ENCODE measurements around the gene RASSF7.
A peak's percentile ranks its signal among the peaks of the same experiment; 100 is the strongest.
"Not testable (repeated sequence)": the region's sequence is repeated elsewhere in the genome, so short reads cannot be mapped to it uniquely, and the experiment has no call there.

Gene RASSF7

DNA sequence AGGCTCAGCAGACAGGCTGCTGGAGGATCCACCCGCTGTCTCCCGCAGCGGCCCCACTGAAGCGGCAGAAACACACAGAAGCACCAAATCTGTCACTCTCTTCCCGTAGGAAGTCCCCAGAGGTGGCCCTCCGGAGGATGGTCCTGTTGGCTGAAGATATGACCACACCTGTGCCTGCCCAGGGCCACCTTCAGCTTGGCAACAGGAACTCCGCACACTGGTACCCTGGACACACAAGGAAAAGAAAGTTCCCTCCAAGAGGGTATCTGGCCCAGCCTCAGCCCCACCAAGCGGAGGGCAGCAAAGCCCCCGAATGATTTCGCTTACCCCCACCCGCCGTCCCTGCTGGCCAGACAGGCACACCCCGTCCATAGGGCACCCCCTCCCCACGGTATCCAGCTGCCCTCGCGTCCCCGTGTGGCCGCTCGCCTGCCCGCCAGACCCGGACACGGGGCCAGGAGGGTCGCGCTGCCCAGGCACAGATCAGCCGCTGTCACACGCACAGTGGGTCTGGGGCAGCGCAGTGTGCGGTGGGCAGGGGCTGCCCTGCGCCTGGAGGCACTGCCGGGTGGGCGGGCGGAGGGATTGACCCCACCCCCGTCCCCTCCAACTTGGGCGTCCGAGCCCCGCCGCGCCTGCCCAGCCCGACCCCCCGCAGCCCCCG is 7.0 kb downstream of the RASSF7 start:
- no peak for DNase-seq

DNA sequence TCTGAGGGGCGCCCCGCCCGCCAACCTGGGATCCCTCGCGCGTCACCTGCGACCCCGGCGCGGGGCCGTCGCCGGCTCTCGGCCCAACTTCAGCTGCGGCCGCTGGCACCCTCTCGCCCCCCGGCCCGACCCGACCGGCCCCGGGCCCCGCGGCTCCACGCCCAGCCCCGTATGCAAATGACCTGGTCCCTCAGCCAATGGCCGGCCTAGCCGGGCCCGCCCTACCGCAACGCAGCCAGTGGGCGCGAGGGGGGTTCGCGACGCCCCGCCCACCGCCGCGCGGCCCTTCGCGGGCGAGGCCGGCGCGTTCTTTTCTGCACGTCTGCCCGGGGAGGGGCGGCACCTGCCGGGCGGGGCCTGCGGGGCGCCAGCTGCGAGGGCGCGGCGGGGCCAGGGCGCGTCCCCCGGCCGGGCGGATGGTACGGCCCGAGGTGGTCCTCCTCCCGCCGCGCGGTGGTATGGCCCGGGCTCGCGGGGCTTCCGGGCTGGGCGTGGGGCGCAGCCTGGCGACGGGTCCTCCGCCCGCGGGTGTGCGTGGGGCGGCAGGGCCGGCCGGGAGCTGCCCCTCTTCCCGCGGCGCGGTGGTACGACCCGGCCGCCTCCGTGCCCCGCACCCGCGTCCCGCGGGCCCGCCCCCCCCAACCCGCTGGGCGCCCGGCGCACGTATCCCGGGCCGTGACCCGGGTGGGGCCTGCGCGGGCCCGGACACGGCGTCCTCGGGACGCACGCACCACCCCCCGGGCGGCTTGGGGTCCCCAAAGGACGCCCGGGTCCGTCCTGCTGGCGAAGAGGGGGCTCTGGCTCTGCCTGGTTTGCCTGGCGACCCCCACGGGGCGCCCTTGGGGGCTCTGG is 7.8 kb downstream of the RASSF7 start:
- DNase-seq, result peak; percentile 95

DNA sequence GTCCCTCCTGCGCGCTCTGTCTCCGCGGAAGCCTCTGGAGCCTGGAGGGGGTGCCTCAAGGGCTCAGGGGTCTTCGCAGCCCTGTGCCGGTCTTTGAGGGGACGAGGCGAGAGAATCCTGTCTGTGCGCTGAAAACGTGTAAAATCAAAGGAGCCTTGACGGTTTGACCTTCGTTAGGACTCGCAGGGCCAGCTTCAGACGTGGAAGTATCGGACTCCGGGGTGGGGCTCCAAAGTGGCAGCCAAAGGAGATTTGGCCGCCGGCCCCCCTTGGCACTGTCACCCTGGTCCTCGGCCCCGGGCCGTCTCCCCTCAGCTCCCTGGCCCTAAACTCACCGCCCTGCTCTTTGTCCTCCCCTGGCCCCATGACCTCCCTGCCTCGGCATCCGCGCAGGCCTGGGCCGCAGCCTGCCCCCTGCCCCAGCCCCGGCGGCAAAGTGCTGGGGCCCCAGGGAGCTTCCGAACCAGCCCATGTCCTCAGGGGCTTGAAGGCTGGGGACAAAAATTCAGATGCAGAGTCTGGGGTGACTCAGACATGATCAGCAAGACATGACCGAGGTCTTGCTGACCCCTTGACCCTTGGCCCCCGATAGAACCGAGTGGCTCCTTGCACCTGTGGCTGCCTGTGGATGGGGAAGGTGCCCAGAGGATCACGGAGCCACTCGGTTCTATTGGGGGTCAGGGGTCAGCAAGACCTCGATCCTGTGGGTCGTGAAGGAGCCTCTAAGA is 8.6 kb downstream of the RASSF7 start:
- DNase-seq, result no peak

DNA sequence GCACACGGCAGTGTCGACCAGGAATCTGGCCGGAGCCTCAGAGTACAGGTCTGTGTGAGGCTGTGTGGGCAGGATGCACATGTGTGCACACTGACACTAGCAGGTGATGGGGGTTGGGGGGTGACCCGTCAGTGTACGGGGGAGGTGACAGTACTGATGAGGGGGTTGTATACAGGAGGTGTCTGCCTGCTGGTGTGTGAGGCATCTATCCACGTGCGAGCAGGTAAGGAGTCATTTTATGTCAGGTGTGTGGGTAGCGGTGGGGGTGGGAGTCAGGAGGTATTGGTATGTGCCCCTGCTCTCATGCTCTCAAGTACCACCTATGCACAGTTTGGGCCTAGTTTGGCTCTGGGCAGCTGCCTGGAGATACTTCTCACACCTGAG is 11.0 kb downstream of the RASSF7 start:
- DNase-seq, result no peak

DNA sequence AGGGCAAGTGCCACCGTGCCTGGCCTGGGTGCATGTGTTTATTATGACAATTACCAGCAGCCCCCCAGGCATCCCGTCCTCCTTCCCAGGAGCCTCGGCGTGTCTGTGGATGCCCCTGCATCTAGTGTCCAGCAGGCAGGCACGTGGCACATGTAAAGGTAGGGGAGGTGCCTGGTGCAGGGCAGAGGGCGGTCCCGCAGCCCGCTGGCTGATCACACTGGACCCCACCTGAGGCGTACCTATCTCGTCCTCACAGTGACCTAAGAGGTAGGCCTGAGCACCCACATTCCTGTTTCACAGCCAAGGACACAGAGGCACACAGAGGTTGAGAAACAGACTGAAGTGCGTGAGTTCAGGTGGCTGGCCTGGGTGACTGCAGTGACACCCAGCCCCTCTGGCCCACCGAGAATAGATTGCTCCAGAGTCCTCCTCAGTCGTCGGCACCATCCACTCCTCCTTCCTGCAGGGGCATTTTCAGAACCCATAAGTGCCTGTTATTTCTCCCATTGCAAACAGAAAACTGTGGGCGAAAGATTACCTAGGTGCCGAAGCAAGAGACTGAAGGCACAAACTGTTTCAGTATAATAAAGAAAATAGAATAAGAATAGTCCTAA is 12.5 kb downstream of the RASSF7 start:
- DNase-seq, result no peak

DNA sequence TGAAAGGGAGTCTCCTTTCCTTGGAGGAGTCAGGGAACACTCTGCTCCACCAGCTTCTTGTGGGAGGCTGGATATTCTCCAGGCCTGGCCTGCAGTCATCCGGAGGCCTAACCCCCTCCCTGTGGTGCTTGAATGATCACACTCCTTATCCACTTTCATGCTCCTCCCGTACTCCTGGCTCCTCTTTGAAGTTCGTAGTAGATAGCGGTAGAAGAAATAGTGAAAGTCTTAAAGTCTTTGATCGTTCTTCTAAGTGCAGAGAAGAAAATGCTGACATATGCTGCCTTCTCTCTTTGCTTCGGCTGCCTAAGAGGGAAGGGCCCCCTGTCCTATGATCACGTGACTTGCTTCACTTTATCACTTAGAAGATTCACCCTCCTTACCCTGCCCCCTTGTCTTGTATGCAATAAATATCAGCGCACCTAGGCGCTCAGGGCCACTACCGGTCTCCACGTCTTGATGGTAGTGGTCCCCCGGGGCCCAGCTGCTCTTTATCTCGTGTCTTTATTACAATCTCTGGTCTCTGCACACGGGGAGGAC is 13.3 kb downstream of the RASSF7 start:
- not testable (repeated sequence) for DNase-seq

DNA sequence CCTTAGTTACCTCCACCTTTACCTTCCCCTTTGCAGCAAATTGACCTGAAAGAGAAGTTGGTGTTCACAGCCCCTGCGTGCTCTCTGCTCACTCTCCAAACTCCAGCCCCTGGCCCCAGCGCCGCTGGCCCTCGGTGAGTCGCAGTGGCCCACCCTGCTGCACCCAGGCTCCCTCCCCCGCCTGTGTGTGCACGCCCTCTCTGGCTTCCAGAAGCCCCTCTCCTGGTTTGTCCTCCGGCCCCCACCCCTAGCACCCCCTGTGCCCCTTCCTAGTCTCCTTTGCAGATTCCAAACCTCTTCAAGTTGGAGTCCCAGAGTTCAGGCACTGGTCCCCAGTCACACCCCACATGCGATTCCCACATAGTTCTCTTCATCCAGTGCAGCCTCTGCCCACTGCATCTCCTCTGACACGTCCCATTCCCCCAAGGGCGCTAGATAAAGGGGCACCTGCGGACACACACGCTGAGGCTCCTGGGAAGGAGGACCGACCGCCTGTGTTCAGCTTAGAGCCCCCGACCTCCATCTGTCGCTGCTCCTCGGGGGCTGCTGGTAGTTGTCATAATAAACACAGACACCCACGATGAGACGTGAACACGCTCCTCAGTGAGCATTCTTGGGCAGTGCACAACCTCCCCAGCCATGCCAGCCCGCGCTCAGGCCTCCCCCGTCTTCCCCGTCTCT is 14.0 kb downstream of the RASSF7 start:
- no peak for DNase-seq

DNA sequence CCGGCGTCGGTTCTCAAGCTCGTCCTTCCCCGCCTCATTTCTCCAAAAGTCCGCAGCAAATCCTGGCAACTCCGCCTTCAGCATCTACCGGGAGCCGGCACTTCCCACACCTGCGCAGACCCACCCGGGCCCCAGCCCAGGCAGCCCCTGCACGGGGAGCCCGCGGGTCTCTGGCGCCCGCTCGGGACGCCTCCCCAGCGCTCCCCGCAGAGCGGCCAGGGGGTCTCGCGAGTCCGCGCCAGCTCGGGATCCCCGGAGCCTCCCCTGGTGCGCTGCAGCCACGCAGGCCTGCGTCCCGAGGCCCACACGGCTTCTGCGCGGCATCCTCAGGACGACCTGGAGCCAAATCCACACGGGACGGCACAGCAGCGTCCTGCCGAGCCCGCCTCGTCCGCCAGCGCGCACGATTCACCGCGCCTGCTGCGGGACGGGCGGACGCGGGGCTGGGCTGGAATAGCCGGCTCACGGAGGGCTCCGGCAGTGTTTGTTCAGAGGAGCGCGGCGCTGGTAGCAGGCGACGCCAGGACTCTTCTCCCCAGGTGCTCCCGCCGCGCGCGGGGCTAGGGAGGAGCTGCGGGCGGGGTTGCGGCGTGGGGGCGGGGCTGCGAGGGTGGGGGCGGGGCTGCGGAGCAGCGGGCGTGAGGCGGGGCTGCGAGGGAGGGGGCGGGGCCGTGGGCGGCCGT is 14.7 kb downstream of the RASSF7 start:
- no peak for DNase-seq

DNA sequence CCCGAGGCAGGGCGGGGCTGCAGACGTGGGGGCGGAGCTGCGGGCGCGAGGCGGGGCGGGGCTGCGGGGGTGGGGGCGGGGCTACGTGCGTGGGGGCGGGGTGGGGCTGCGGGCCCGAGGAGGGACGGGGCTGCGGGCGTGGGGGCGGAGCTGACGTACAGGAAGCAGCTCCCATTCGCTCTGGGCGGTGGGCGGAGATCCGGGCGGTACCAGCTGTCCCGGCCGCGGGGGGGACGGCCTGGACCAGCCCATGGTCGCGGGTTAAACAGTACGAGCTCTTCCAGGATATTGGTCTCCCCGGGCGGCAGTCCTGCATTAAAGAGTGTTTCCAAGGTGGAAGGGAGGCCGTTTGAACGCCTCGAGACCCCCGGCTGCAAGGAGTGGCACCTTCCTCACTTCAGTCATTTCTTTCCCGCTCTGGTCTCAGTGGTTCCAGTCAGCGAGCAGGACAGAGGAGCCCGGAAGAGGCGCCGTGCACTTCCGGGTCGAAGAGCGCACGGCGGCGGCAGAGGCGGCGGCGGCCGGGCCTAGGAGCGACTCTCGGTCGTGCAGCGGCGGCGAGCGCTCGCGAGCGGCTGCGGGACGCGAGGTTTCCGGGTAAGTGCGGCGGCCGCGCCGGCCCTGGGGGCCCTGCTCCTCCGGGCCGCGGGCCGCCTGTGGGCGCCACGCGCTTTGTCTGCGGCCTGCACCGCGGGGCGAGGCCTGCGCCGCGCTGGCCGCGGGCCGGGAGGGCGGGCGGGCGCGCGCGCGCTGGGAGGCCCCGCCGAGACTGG is 15.4 kb downstream of the RASSF7 start, which contains the start of gene PHRF1:
PHRF1 (plus strand) TSS at position 475 of the 773 bp plus-strand sequence. CDS start 5,043 bp downstream, outside the sequence.
- peak; percentile 96 for DNase-seq

DNA sequence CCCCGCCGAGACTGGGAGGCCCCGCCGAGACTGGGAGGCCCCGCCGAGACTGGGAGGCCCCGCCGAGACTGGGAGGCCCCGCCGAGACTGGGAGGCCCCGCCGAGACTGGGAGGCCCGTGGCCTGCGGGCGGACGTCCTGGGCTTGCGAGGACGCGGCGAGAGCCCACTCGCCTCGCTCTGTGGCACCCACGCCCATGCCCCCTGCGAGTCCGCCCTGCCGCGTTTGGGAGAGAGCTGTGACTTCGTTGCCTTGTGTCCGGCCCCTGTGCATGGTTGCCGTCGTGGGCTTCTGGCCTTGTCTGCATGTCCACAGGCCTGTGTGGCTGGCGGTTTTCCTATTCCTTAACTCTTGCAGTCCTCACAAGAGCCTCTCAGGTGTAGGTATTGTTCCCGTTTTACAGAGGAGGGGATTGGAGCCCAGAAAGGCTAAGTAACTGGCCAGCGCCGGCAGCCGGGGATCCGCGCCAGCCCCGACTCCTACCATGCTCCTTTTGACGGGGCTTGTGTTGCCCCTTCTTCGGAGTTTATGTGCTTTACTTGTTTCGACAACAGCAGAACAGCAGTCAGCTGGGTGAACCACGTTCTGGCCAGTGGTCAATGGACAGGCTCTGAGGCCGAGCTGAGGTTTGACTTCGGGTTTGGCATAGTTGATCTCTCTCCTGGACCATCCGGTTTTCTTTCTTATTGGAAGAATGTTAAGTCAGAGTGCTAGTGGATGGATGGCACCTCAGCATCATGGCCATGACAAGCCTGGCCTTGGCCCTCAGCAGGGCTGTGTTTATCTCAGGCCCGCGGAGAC is 16.2 kb downstream of the RASSF7 start:
- DNase-seq, result no peak

DNA sequence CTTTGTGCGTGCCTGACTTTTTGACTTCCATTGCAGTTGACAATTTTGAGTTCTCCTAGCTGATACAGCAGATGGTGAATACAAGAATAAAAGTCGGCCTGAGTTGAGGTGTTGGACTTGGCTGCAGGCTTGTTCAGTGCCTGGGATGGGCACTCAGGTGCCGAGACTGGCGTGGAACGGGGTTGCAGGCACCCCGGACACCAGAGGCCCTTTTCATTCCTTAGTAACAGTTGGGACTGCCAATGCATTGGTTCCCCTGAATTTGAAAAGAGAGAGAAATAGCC is 16.8 kb downstream of the RASSF7 start:
- DNase-seq, result no peak

DNA sequence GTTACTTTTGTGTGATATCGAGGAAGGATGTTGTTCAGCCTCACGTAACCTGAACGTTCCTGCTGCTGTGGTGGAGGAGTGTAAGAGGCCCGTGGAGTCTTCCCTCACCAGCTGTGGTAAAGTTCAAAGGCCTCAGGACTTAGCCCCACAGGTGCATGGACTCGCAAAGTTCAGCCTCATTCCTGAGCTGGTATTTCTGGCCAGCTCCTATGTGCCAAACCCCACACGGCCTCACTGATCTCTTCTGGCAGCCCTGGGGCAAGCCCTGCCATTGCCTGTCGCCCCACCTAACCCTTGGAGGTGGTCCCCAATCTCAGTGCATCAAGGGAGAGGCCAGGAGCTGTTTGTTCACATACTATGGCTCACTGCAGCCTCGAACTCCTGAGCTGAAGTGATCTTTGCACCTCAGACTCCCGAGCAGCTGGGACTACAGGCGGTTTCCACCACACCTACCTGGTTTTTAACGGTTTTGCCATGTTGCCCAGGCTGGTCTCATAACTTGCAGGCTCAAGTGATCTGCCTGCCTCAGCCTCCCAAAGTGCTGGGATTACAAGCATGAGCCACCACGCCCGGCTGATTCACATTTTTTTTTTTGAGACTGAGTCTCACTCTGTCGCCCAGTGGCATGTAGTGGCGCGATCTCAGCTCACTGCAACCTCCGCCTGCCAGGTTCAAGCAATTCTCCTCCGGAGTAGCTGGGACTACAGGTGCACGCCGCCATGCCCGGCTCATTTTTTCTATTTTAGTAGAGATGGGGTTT is 17.7 kb downstream of the RASSF7 start:
- DNase-seq, result no peak

DNA sequence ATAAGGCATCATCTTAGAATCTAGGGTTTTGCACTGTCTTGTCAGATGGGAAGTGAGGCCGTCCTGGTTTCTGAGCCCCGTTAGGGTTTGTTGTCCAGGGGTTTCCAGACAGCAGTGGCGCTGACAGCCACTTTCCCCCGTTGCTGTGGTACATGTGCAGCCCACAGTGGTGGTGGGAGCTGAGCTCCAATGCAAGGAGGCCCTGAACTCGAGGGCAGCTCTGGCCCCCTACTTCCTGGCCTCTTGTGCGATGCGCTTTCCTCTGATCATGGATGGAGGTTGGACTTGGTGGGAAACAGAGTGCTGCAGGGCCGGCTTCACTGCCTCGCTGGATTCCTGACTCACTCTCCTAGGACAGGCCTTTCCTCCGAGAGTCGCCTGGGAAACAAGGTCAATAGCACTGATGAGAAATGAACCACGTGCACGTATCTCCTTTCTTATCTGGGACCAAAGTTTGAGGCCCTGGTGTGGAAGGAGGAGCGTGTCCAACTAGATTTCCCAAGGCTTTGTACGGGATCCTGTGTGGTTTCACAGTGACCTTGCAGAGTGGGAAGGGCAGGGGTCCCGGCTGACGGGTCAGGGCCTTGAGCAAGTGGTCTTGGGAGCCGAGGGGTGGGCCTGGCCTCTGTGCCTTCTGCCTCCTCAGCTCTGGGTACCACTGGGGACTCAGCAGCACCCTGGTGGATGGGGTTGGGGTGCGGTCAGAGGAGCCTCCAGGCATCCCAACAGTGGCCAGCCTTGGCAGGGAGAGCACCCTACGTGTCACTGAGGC is 19.2 kb downstream of the RASSF7 start:
- DNase-seq, result no peak

DNA sequence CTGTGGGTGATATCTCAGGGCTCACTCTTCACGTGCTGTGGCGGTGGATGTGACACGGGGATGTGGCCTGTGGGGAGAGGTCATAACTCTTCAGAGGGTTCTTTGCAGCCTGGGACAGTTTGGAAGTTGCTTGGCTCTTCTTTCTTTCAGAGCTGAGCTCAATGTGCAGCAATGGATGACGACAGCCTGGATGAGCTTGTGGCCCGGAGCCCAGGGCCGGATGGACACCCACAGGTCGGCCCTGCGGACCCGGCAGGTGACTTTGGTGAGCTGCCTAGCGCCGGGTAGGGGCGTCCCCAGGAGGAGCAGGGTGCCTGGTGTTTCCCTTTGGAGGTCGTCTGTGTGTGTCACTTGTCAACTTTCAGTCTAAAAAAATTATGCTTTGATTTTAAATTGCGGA is 20.6 kb downstream of the RASSF7 start:
- no peak for DNase-seq

DNA sequence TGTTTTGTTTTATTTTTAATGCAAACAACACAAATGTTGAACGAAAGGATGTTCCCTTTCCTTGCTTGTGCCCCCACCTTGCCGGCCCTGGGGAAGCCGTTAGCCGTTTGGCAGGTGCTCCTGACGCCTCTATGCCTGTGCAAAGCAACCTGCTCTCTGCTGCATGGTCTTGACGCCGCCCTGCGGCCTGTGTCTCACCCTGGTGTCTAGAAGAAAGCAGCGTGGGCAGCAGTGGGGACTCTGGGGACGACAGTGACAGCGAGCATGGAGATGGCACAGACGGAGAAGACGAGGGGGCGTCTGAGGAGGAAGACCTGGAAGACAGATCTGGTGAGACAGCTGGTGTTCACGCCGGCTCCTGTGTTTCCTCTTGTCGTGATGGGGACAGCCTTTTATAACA is 21.0 kb downstream of the RASSF7 start:
- DNase-seq, result no peak

DNA sequence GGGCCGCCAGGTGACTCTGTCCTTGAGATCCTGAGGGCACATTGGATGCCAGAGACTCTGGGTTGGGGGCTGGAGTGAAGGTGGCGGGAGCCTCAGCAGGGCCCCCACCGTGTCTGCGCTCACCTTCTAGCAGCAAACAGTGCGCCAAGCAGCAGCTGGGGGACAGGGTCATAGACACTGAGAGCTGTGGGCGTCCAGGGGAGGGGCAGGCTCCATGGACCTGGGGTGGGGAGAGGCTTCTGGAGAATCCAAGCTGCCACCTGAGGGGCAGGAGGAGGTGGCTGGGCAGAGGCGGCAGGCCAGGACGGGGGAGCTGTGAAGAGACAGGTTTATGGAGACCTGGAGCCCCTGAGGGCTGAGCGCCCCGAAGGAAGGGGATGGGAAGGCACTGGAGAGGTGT is 23.5 kb downstream of the RASSF7 start:
- no peak for DNase-seq

DNA sequence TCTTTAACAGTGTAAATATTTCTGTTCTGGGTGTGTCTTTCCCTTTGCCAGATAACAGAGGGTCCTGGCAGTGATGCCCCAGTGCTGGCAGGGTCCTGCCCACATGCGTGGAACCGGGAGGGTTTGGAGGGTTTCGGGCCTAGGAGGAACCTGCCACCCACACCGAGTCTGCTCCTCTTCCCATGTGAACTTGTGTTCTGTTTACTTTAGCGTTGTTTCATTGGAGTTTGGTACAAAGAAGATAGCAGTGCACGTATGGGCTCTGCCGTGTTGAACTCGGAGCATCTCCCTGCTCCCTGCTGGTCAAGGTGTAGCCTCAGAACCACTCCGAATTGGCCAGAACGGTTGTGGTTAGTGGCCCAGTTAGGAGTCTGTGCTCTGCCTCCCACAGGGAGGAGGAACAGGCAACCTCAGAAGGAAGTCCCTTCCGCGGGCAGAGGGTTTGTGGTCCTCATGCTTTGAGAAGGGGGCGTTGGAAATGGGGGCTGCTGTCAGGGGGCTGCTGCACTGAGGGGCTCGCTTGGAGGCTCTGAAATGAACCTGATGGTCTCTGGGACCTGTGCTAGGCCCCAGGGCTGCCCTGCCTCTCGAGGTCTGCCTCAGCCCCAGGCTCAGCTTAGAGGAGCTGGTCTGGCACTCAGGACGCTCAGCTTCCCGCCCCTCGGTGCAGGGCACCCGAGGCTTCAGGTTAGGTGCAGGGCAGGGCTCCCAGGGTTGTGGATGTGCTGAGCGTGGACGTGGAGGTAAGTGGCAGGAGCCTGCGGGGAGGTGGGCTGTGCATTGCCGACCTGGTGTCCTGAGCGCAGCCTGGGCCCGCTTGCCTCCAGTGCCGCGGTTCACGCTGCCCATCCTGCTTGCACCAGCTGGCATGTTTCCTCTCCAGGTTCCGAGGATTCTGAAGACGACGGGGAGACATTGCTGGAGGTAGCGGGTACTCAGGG is 25.9 kb downstream of the RASSF7 start:
- DNase-seq, result no peak

DNA sequence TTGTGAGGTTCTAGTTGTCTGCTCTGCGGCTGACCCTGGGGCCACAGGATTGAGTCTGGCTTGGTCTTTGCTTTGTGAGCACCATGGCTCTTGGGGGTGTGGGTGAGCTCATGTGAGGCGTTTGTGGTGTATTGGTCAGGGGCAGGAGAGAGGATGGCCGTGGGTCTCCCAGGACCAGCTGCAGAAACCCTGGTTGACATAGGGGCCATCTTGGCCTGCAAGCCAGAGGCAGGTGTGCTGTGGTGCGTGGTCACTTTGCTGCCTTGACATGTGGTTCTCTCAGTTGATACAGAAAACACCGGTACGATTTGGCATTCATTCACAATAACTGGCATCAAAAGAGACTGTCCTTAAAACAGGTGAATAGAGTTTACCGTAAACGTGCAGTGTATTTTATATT is 26.8 kb downstream of the RASSF7 start:
- no peak for DNase-seq

All from activated CD4-positive, alpha-beta T cell treated with anti-CD3 and anti-CD28 coated beads for 48 hours (primary cell).